K562 (cell line): ENCODE measurements around the gene GZMM. TPM values are rescaled to one million over a fixed set of nuclear protein-coding genes. Genes with fewer than 3 reads are reported as not detected.
A peak's percentile ranks its signal among the peaks of the same experiment; 100 is the strongest.

ENCODE experiments used
- ATAC-seq: fragments of 200-7000 bp; cut with Tn5 transposase; 3 replicates; pipeline ENCODE4 v1.9.1; 2020; ENCODE audit warnings: moderate library complexity
- BruUV-seq: library from RNA; stranded (reverse); fragments of 400-500 nt; replicated peaks from 2 replicates; lab custom pipeline; 2021; lab: Mats Ljungman, UMichigan
- CTCF ChIA-PET: fragments of 300-600 bp; formaldehyde crosslinking; extraction: SDS; loops from one replicate; lab custom pipeline; 2021; ENCODE audit warnings: low intra/inter-chr PET ratio; lab: Yijun Ruan, JAX
- POLR2A ChIA-PET: fragments of 300-600, 350-650 bp; sonication (Branson Sonifier 250); formaldehyde crosslinking; extraction: SDS; loops from one replicate; lab custom pipeline; 2021; ENCODE audit warnings: antibody characterized with exemption, inconsistent platforms; lab: Yijun Ruan, JAX
- DNase-seq, 4 experiments: peaks; one replicate each; pipeline versions ENCODE4 v3.0.0 to v3.0.0-alpha.2; 2011 to 2018; ENCODE audit warnings: low spot score in 3 of 4, mixed read lengths in 3 of 4; ENCODE audit errors: extremely low read depth in 1 of 4
- FAIRE-seq: peaks from 2 replicates; lab custom pipeline; 2011; peaks lifted over from hg19 to GRCh38; lab: Jason Lieb, UNC
- H2AFZ ChIP-seq: 2 replicates; pipeline ENCODE4 v1.6.0; 2011; ENCODE audit warnings: low read depth, low read length, control low read depth, inconsistent platforms
- H3K27ac ChIP-seq: fragments of 200-600 bp; 3 replicates; pipeline ENCODE4 v1.8.0; 2011; ENCODE audit warnings: low read depth, mild to moderate bottlenecking, control low read depth, inconsistent platforms, low read length, moderate library complexity, mixed read lengths; ENCODE audit errors: extremely low read depth
- H3K27me3 ChIP-seq, 2 experiments: fragments of 300-600 bp in 1 of 2; 2 replicates in 1 of 2; 3 replicates in 1 of 2; pipeline versions ENCODE4 v1.6.0 to v1.8.0; 2011; ENCODE audit warnings: inconsistent platforms in 2 of 2, low read length in 2 of 2, mild to moderate bottlenecking in 1 of 2, mixed read lengths in 1 of 2, moderate library complexity in 1 of 2; ENCODE audit not compliant: control insufficient read depth in 2 of 2, insufficient read depth in 2 of 2
- H3K36me3 ChIP-seq: fragments of 300-600 bp; 3 replicates; pipeline ENCODE4 v1.8.0; 2011; ENCODE audit warnings: mild to moderate bottlenecking, low read length, inconsistent platforms; ENCODE audit not compliant: control insufficient read depth, insufficient read depth
- H3K4me1 ChIP-seq, 2 experiments: fragments of 200-600 bp in 1 of 2; replicated peaks in 1 of 2; 2 replicates in 1 of 2; 3 replicates in 1 of 2; pipeline versions ENCODE4 v1.5.1 to v1.8.0; 2011; ENCODE audit warnings: inconsistent platforms in 2 of 2, low read length in 2 of 2, mild to moderate bottlenecking in 1 of 2, mixed read lengths in 1 of 2, moderate library complexity in 1 of 2; ENCODE audit not compliant: control insufficient read depth in 2 of 2, insufficient read depth in 2 of 2
- H3K4me2 ChIP-seq: 2 replicates; pipeline ENCODE4 v1.6.1; 2011; ENCODE audit warnings: low read length, control low read depth, inconsistent platforms, mixed read lengths; ENCODE audit not compliant: insufficient read depth
- H3K4me3 ChIP-seq: fragments of 200-600 bp; sonication (generic), shearing (Covaris generic); 2 replicates; pipeline ENCODE4 v1.5.1; 2016; ENCODE audit warnings: control low read depth, inconsistent platforms
- H3K79me2 ChIP-seq: fragments of 200-600 bp; 3 replicates; pipeline ENCODE4 v1.8.0; 2011; ENCODE audit warnings: low read length, inconsistent platforms; ENCODE audit not compliant: control insufficient read depth, insufficient read depth
- H3K9ac ChIP-seq, 2 experiments: 2 replicates each; pipeline versions ENCODE4 v1.6.0 to v1.6.1; 2011; ENCODE audit warnings: low read depth in 2 of 2, low read length in 2 of 2, control low read depth in 1 of 2, inconsistent platforms in 1 of 2, mild to moderate bottlenecking in 1 of 2, mixed read lengths in 1 of 2; ENCODE audit not compliant: insufficient read depth in 1 of 2
- H3K9me1 ChIP-seq: one replicate; pipeline ENCODE4 v1.6.0; 2011; ENCODE audit warnings: inconsistent platforms, mild to moderate bottlenecking, low read length, moderate library complexity; ENCODE audit not compliant: control insufficient read depth, insufficient read depth
- H3K9me3 ChIP-seq: replicated peaks from 2 replicates; pipeline ENCODE4 v1.5.1; 2011; ENCODE audit warnings: low read depth, low read length, inconsistent platforms; ENCODE audit not compliant: control insufficient read depth, insufficient read depth
- H4K20me1 ChIP-seq: replicated peaks from 2 replicates; pipeline ENCODE4 v1.6.1; 2011; ENCODE audit warnings: low read length, inconsistent platforms, mixed read lengths; ENCODE audit not compliant: control insufficient read depth, insufficient read depth
- BCOR ChIP-seq: fragments of 450-650 bp; IDR thresholded peaks from 2 replicates; pipeline ENCODE4 v1.6.1; 2016
- CUX1 ChIP-seq: fragments of 200-800 bp; sonication (Bioruptor generic); IDR thresholded peaks from 2 replicates; pipeline ENCODE4 v1.6.1; 2016; ENCODE audit warnings: missing genetic modification characterization, missing compliant biosample characterization
- GATAD2B ChIP-seq: fragments of 450-650 bp; IDR thresholded peaks from 2 replicates; pipeline ENCODE4 v1.6.1; 2017; ENCODE audit warnings: mild to moderate bottlenecking, borderline replicate concordance
- HINFP ChIP-seq: fragments of 450-650 bp; conservative IDR thresholded peaks from 2 replicates; pipeline ENCODE4 v1.6.1; 2016; ENCODE audit warnings: missing genetic modification characterization, low read depth, mild to moderate bottlenecking, control low read depth, missing compliant biosample characterization
- ID3 ChIP-seq, 2 experiments: fragments of 250-450 bp in 1 of 2; fragments of 450-650 bp in 1 of 2; sonication (Bioruptor Pico) in 1 of 2; IDR thresholded peaks; 2 replicates each; pipeline versions ENCODE4 v1.6.1 to v1.8.0; 2016 to 2021; ENCODE audit warnings: mild to moderate bottlenecking in 2 of 2, moderate library complexity in 2 of 2, missing compliant biosample characterization in 1 of 2, missing genetic modification characterization in 1 of 2
- PHF8 ChIP-seq: fragments of 200-600 bp; sonication (generic); IDR thresholded peaks from 2 replicates; pipeline ENCODE4 v1.6.1; 2012; ENCODE audit warnings: mixed run types, mild to moderate bottlenecking, inconsistent platforms, low read length, moderate library complexity, borderline replicate concordance
- RB1 ChIP-seq: fragments of 450-650 bp; IDR thresholded peaks from 2 replicates; pipeline ENCODE4 v1.6.1; 2017; ENCODE audit warnings: low read depth, mild to moderate bottlenecking
- RBFOX2 ChIP-seq: fragments of 200-400 bp; formaldehyde crosslinking; IDR thresholded peaks from 2 replicates; pipeline ENCODE4 v1.6.1; 2017; ENCODE audit warnings: low read depth, mild to moderate bottlenecking, low read length, moderate library complexity
- WGBS: fragments of 100-300 bp; shearing (Covaris generic); methylation state at CpG from one replicate; pipeline ENCODE4 v1.1.6; 2016; ENCODE audit warnings: low coverage, mixed read lengths; ENCODE audit not compliant: insufficient coverage; ENCODE audit errors: missing lambda C conversion rate; 5-methylcytosine and 5-hydroxymethylcytosine counted together
- in situ Hi-C: fragments of 300-500 bp; cut with MboI; formaldehyde crosslinking; loops from 4 replicates; pipeline ENCODE4 v1.15.0; 2018; ENCODE audit warnings: inconsistent platforms, mixed read lengths
- intact Hi-C: fragments of 100-400 bp; cut with micrococcal nuclease; formaldehyde crosslinking; loops from 2 replicates; pipeline ENCODE4 v1.14.2; 2022
- polyA plus RNA-seq, 8 experiments: library from polyadenylated mRNA; depleted of rRNA in 4 of 8; stranded (reverse) in 5 of 8; unstranded in 3 of 8; fragments of >200 nt; fragmentation: Nextera tagmentation in 2 of 8; fragmentation: Illumina TruSeq in 1 of 8; extraction: Ambion mirVana in 2 of 8; extraction: Trizol in 1 of 8; gene quantifications; 2 replicates each; pipeline versions ENCODE4 v1.2.1 to v1.2.3, GENCODE V29; 2011 to 2014; ENCODE audit warnings: inconsistent platforms in 1 of 8, missing spikeins in 1 of 8
- total RNA-seq, 7 experiments: library from RNA; depleted of rRNA in 6 of 7; stranded (reverse); fragments of >200 nt in 6 of 7; fragmentation: Illumina TruSeq in 2 of 7; extraction: Trizol in 2 of 7; gene quantifications; 2 replicates each; pipeline versions ENCODE4 v1.2.1 to v1.2.3, GENCODE V29; 2011 to 2021; ENCODE audit warnings: low replicate concordance in 1 of 7

Gene GZMM
- total and polyA plus RNA-seq, 9 of the 15 experiments (the other 6 are each of a cell fraction or from before 2014, with no cell fraction given) = 0.08 to 2.6 (median 0.70) TPM; not detected in 2

GRCh38 chr19:588093-588740 lies 44.4 kb downstream of the GZMM start (continued):
- TF ChIP-seq HINFP (tag) = no peak
- TF ChIP-seq, all 486 proteins: peak for 24

GRCh38 chr19:588741-589692 lies 45.2 kb downstream of the GZMM start:
- in situ Hi-C loops = no loop called here
- 0 out of 2 replicates have a peak, but pooled peaks have one; percentile 8 for TF ChIP-seq BCOR
- TF ChIP-seq CUX1 = no peak
- no peak for TF ChIP-seq ID3 (CRISPR knock-in tag; IDR thresholded peaks at IDR 0.05)
- 0 out of 2 replicates have a peak, but pooled peaks have one; percentile 31 for TF ChIP-seq ID3 (tag; IDR thresholded peaks at IDR 0.05)
- peak; percentile 51; the same call in 1 of the 2 replicates for TF ChIP-seq GATAD2B
- TF ChIP-seq PHF8 = peak; percentile 23; the same call in 1 of the 2 replicates
- TF ChIP-seq RBFOX2 = 0 out of 2 replicates have a peak, but pooled peaks have one; percentile 26
- peak; percentile 48; the same call in 1 of the 2 replicates for TF ChIP-seq RB1

More at GRCh38 chr19:588741-589692, 45.2 kb downstream of the GZMM start:
- ChIA-PET POLR2A (interaction anchor here (0.9 kb wide), 1 partner anchor 14 kb away, joined by 4 read pairs; no protein-coding TSS in a partner anchor), CTCF (interaction anchor here (0.5 kb wide), 1 partner anchor 392 kb away, joined by 3 read pairs; no protein-coding TSS in a partner anchor)
- Histone ChIP-seq H3K4me2 (peak overlapping the region; percentile 53), H3K4me3 (peak overlapping the region; percentile 34), H3K36me3 (no peaks in the 10 kb centered on the region), H3K4me1 (peaks cover 3 to 83% of the 10 kb centered on the region in 2 experiments; a peak in 3 of 5 replicates), H4K20me1 (peaks cover 20% of the 10 kb centered on the region), H3K9me1 (no peaks in the 10 kb centered on the region), H3K27ac (peak overlapping the region; percentile 47; the same call in 2 of the 3 replicates), H3K27me3 (peaks cover 0 to 14% of the 10 kb centered on the region in 2 experiments; a peak in 2 of 5 replicates), H3K9ac (peak overlapping the region in 1 of 2 experiments; percentile 83; a peak in 2 of 4 replicates), H3K79me2 (no peaks in the 10 kb centered on the region), H3K9me3 (no peaks in the 10 kb centered on the region), H2AFZ (no peak overlapping the region)
- FAIRE-seq = no peak
- BruUV-seq = no TSS peak
- peak in 1 of 4 experiments; percentile 52 for DNase-seq
- intact Hi-C loops = loop anchor here (10.0 kb wide), 2 partner anchors 54 to 146 kb away; partner anchors contain the start of gene CDC34
- WGBS = 18% methylated on average over 32 of the region's 54 CpGs
- ATAC-seq = no peak
